ENCODE data around the gene TAX1BP3. TPM values are rescaled to one million over a fixed set of nuclear protein-coding genes. Genes with fewer than 3 reads are reported as not detected.
A peak's percentile ranks its signal among the peaks of the same experiment; 100 is the strongest.

Gene TAX1BP3
- total and polyA plus RNA-seq, 2 of the 4 experiments (the other 2 are of a cell fraction): 146 to 176 TPM

- ATAC-seq (ENCODE audit: low read depth) (no peak), DNase-seq (no peak)
- intact Hi-C loops (cut with micrococcal nuclease) (no loop called here), dilution Hi-C loops (cut with HindIII; ENCODE audit: low sequenced_read_pairs, unreplicated experiment) (no loop called here), in situ Hi-C loops (cut with MboI; ENCODE audit: low sequenced_read_pairs) (no loop called here)
- H3K4me3 ChIP-seq (ENCODE audit: insufficient read depth, low read depth, low read length): no peak overlapping the region
- no peaks in the 10 kb centered on the region for H3K27me3 ChIP-seq (ENCODE audit: control insufficient read depth, insufficient read depth, low read length)
- no TSS peak for BruUV-seq (replicated peaks)
- H2AK9ac ChIP-seq (replicated peaks; ENCODE audit: low read depth, low read length, poor library complexity): peak overlapping the region; percentile 65
- H3K9ac ChIP-seq (ENCODE audit: low read depth, low read length): no peak overlapping the region
- H2BK5ac ChIP-seq (ENCODE audit: low read depth, low read length, poor library complexity, severe bottlenecking): peak overlapping the region; percentile 31
- peaks cover 32% of the 10 kb centered on the region for H4K20me1 ChIP-seq (ENCODE audit: insufficient read depth, low read length)
- peaks cover 0 to 21% of the 10 kb centered on the region in 2 experiments; a peak in 2 of 4 replicates for H3K79me1 ChIP-seq (ENCODE audit: low read depth in 1 of 2, low read length in 2 of 2)
- no peak overlapping the region for H4K91ac ChIP-seq (ENCODE audit: insufficient read depth, low read depth, low read length)
- H3K4me1 ChIP-seq (ENCODE audit: control insufficient read depth, insufficient read depth, low read length): peaks cover 8% of the 10 kb centered on the region
- H2BK15ac ChIP-seq (ENCODE audit: low read depth, low read length): no peak overlapping the region
- ChIA-PET CTCF (no interaction called here), POLR2A (ENCODE audit: unreplicated experiment) (no interaction called here)
- no peaks in the 10 kb centered on the region for H3K9me3 ChIP-seq (ENCODE audit: control insufficient read depth, insufficient read depth, low read length)
- no peak overlapping the region for H2AFZ ChIP-seq (replicated peaks; ENCODE audit: low read length, poor library complexity)
- H3K4me2 ChIP-seq (ENCODE audit: low read depth, low read length): no peak overlapping the region
- H3K36me3 ChIP-seq (ENCODE audit: control insufficient read depth, insufficient read depth, low read length): peaks cover 28% of the 10 kb centered on the region
- H3K4ac ChIP-seq (ENCODE audit: low read depth, low read length): peak overlapping the region; percentile 62
- H2BK20ac ChIP-seq (ENCODE audit: low read depth, low read length): no peak overlapping the region
- TF ChIP-seq RAD21 (IDR thresholded peaks at IDR 0.05; ENCODE audit: low read length): no peak
- no peak for TF ChIP-seq POLR2A (IDR thresholded peaks at IDR 0.05; ENCODE audit: low read depth, low read length)
- no peak for TF ChIP-seq RCOR1 (IDR thresholded peaks at IDR 0.05; ENCODE audit: insufficient replicate concordance, low read length)
- TF ChIP-seq MAZ (IDR thresholded peaks at IDR 0.05; ENCODE audit: borderline replicate concordance, low read depth, low read length): no peak
- no peak for TF ChIP-seq CHD1 (IDR thresholded peaks at IDR 0.05; ENCODE audit: low read depth, low read length)
- no peak for TF ChIP-seq BHLHE40 (IDR thresholded peaks at IDR 0.05; ENCODE audit: low read depth, low read length)
- no peak for TF ChIP-seq SMC3 (IDR thresholded peaks at IDR 0.05; ENCODE audit: low read depth, low read length)
- TF ChIP-seq ELK1 (IDR thresholded peaks at IDR 0.05; ENCODE audit: borderline replicate concordance, low read depth, low read length): no peak
- no peak for TF ChIP-seq MAFK (IDR thresholded peaks at IDR 0.05; ENCODE audit: low read depth, low read length)
- TF ChIP-seq FOS (IDR thresholded peaks at IDR 0.05; ENCODE audit: low read depth, low read length): no peak
- no peak for TF ChIP-seq USF2 (IDR thresholded peaks at IDR 0.05; ENCODE audit: low read depth, low read length)
- TF ChIP-seq CEBPB (IDR thresholded peaks at IDR 0.05; ENCODE audit: low read depth, low read length): no peak
- no peak for TF ChIP-seq NFE2L2 (IDR thresholded peaks at IDR 0.05; ENCODE audit: low read depth, low read length)
- no peak for TF ChIP-seq RFX5 (IDR thresholded peaks at IDR 0.05; ENCODE audit: low read depth, low read length)
- H3K56ac ChIP-seq (ENCODE audit: extremely low read depth, insufficient read depth, low read length): no peak overlapping the region; the same call in 1 of the 2 replicates
- peaks cover 20% of the 10 kb centered on the region for H3K9me1 ChIP-seq (ENCODE audit: insufficient read depth, low read length)
- no peak overlapping the region for H3K23ac ChIP-seq (ENCODE audit: low read depth, low read length)
- H2BK120ac ChIP-seq (ENCODE audit: low read depth, low read length): no peak overlapping the region
- peak overlapping the region; percentile 52; the same call in 1 of the 2 replicates for H3K14ac ChIP-seq (replicated peaks; ENCODE audit: low read depth, low read length)
- H2AK5ac ChIP-seq (ENCODE audit: low read depth, low read length): peak overlapping the region; percentile 24
- 63% methylated on average over 10 of the region's 22 CpGs; no CpG with 5 or more reads in 1 of the 2 experiments for WGBS, 2 experiments (ENCODE audit: extremely low coverage in 2 of 2, insufficient read length in 1 of 2)
- peak overlapping the region; percentile 66 for H3K27ac ChIP-seq (ENCODE audit: insufficient read depth, low read length)
- peak overlapping the region; percentile 4; the same call in 1 of the 2 replicates for H4K5ac ChIP-seq (ENCODE audit: low read depth, low read length)
- peak overlapping the region; percentile 38; the same call in 1 of the 2 replicates for H3K18ac ChIP-seq (ENCODE audit: low read depth, low read length)
- H4K8ac ChIP-seq (ENCODE audit: low read depth in 2 of 2, low read length in 2 of 2): peak overlapping the region in 1 of 2 experiments; percentile 70; a peak in 1 of 4 replicates
Observed at GRCh38 chr17:3658784-3659449, 9.5 kb downstream of the TAX1BP3 start.

Measured in IMR-90 (cell line).